GM13976 (cell line): ENCODE data around the gene KLHDC7B.
A peak's percentile ranks its signal among the peaks of the same experiment; 100 is the strongest.

ENCODE experiments used
- DNase-seq: peaks from one replicate; pipeline ENCODE4 v3.0.0; 2012; ENCODE audit warnings: low spot score
- in situ Hi-C: fragments of 300-500 bp; cut with MboI; formaldehyde crosslinking; loops from one replicate; pipeline ENCODE4 v1.12.0; 2022; ENCODE audit warnings: low sequenced_read_pairs, mixed read lengths, inconsistent platforms; ENCODE audit not compliant: unreplicated experiment
- TF ChIP-seq, protein P1 (sequence below): IDR thresholded peaks from 2 replicates; pipeline ENCODE4 v1.5.1; 2012; ENCODE audit warnings: borderline replicate concordance, mild to moderate bottlenecking; ENCODE audit not compliant: insufficient read depth; ENCODE audit errors: extremely low read depth, missing control alignments, control extremely low read depth

KLHDC7B gene

GRCh38 chr22:50581031-50581949, 35.6 kb downstream of the KLHDC7B start:
- in situ Hi-C loops = no loop called here
- TF ChIP-seq, protein P1, sequence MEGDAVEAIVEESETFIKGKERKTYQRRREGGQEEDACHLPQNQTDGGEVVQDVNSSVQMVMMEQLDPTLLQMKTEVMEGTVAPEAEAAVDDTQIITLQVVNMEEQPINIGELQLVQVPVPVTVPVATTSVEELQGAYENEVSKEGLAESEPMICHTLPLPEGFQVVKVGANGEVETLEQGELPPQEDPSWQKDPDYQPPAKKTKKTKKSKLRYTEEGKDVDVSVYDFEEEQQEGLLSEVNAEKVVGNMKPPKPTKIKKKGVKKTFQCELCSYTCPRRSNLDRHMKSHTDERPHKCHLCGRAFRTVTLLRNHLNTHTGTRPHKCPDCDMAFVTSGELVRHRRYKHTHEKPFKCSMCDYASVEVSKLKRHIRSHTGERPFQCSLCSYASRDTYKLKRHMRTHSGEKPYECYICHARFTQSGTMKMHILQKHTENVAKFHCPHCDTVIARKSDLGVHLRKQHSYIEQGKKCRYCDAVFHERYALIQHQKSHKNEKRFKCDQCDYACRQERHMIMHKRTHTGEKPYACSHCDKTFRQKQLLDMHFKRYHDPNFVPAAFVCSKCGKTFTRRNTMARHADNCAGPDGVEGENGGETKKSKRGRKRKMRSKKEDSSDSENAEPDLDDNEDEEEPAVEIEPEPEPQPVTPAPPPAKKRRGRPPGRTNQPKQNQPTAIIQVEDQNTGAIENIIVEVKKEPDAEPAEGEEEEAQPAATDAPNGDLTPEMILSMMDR = no peak
- no peak for DNase-seq

DNA sequence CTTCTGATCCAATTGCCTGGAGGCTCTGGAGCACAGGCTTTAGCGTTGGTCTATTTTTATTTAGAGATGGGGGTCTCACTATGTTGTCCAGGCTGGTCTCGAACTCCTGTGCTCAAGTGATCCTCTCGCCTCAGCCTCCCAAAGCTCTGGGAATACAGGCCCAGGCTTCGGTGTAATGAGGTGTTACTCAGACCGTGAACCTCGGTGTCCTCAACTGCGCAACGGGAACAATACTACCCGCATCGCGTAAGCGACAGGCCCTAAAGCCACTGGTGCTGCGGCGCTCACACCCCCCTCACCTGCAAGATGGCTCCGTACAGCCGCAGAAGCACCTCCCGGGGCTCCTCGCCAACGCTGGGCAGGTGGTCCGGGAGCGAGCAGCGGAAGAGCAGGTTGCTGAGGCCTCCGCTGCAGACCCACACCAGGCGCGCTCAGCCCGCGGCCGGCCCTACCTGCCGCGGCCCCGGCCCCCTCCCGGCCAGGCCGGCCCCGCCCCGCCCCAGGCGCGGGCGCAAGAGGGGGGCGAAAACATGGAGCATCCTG, 36.3 kb downstream of the KLHDC7B start:
- peak; percentile 58 for DNase-seq
- TF ChIP-seq, protein P1 = no peak
- in situ Hi-C loops = no loop called here

DNA sequence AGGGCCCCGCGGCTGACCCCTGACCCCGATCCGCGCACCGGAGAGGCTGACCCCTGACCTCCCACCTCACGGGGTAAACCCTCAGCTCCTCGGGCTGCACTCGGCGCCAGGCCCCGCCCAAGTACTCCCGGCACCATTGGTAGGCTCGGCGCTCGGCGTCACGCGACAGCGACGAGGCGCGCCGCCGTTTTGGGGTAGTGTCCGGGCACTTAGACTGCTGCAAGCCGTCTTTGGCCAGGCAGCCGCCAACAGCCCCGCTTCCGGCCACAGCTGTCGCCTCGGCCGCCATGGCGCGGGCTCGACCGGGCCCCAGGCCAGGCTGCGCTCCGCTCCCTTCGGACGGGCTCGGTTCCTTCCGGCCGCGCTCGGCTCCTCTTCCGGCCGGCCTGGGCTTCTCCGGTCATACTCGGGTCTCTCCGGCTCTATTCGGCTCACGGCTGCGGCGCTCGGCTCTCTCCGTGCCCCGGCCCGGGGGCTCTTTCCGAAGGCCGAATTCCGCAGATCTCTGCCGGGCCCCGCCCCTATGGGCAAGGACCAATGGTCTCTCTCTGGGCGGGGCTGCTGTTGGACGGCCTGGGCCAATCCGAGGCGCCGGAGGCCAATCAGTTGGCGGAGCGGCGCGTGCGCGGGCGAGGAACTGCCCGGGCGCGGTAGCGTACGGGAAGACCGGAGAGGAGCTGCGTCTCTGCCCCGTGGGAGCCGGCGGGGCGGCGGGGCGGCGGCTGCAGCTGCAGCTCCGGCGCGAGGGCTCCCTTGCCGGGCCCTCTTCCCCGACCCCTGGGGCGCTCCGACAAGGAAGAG, 37.0 kb downstream of the KLHDC7B start, which contains the start of gene CHKB:
TSS of gene CHKB (minus strand) at position 357 of the 801 bp plus-strand sequence. CDS start at position 289, 68 bp downstream.
- TF ChIP-seq, protein P1 = peak; percentile 7
- in situ Hi-C loops = no loop called here
- DNase-seq = peak; percentile 100

DNA sequence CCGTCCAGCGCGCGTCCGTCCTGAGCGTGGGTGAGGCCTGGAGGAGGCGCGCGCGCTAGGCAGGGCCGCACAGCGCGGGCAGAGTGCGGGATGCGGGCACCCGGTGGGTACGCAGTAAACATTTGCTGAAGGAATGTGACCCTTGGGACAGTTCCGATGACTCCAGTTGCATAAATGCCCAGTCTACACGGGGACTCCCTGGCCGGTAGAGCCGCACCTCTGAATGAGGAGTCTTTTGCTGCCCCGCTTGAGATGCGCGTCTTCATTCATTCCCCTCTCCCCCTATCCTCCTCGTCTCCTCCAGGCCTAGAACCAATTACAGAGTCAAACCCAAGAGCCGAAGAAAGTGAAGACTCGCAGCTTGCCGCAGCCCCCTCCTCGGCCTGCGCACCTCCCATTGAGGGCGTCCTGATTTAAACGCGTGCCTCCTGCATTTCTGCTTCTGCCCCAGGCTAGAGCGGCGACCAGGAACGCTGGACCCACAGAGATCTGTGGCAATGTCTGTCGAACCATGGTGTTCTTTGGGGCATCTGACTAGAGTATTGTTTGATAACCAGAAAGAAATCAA, 37.7 kb downstream of the KLHDC7B start:
- in situ Hi-C loops = no loop called here
- TF ChIP-seq, protein P1 = no peak
- no peak for DNase-seq

GRCh38 chr22:50584106-50585096, 38.7 kb downstream of the KLHDC7B start:
- in situ Hi-C loops = no loop called here

More at GRCh38 chr22:50584106-50585096, 38.7 kb downstream of the KLHDC7B start:
- TF ChIP-seq, protein P1 = no peak
- DNase-seq = no peak
